Left colon (tissue), 2 donors: ENCODE results near the gene LILRA6. TPM values are rescaled to one million over a fixed set of nuclear protein-coding genes. Genes with fewer than 3 reads are reported as not detected.
"Not testable (repeated sequence)": the region's sequence is repeated elsewhere in the genome, so short reads cannot be mapped to it uniquely, and the experiment has no call there.

ENCODE experiments used
- ATAC-seq: fragments of 200-7000 bp; cut with Tn5 transposase; one replicate; pipeline ENCODE4 v1.9.1; 2020; ENCODE audit warnings: mild to moderate bottlenecking, moderate library complexity
- DNase-seq, 2 donors: peaks; one replicate each; pipeline ENCODE4 v3.0.0-alpha.2; 2020
- intact Hi-C, 2 donors: fragments of 100-400 bp; cut with DNase I in 1 of 2; cut with micrococcal nuclease in 1 of 2; formaldehyde crosslinking; loops; one replicate each; pipeline versions ENCODE4 v1.11.2 to v1.14.0; 2022; cut with DNase I, micrococcal nuclease
- total RNA-seq, 2 donors: library from RNA; stranded (reverse); fragmentation: NEBNext Ultra II Directional; extraction: Animal tissue kit (Norgen Biotek cat#: 25700); gene quantifications; one replicate each; pipeline ENCODE4 v1.2.1, GENCODE V29; 2021
- donor health status: DM: no; HTN: no; CAD: no.
- donor health status: DM: yes; HTN: yes; CAD: no.

Gene LILRA6
- total RNA-seq, 2 donors from 2014 or later = 0.55 to 1.1 TPM

GRCh38 chr19:54271587-54271986 is 29.0 kb upstream of the LILRA6 start:
- DNase-seq, intact Hi-C loops, ATAC-seq: not testable (repeated sequence)

GRCh38 chr19:54271106-54271505 is 28.5 kb upstream of the LILRA6 start:
- ATAC-seq = no peak
- no peak for DNase-seq
- intact Hi-C loops = no loop called here

- intact Hi-C loops = no loop called here
- no peak for ATAC-seq
- DNase-seq = no peak
Measured at GRCh38 chr19:54268936-54269335, 26.3 kb upstream of the LILRA6 start.

- ATAC-seq (peak; percentile 71), DNase-seq (peak in 1 of 2 donors; percentile 88)
- intact Hi-C loops = no loop called here
Measured at GRCh38 chr19:54266133-54266532, 23.5 kb upstream of the LILRA6 start.

- no peak for ATAC-seq
- intact Hi-C loops = no loop called here
- DNase-seq = no peak
Measured at GRCh38 chr19:54262470-54262869, 19.9 kb upstream of the LILRA6 start.

- no peak for DNase-seq
- intact Hi-C loops = no loop called here
Measured at GRCh38 chr19:54262066-54262465, 19.5 kb upstream of the LILRA6 start.

GRCh38 chr19:54257116-54257480 is 14.5 kb upstream of the LILRA6 start, which contains the start of gene LILRB5:
LILRB5 (minus strand) TSS chr19:54257273; CDS start chr19:54257193, 80 bp downstream.
- intact Hi-C loops = no loop called here
- DNase-seq = no peak
- ATAC-seq = no peak

More at GRCh38 chr19:54262066-54262465, 19.5 kb upstream of the LILRA6 start:
- ATAC-seq = no peak

- intact Hi-C loops = no loop called here
- no peak for DNase-seq
- ATAC-seq = no peak
Measured at GRCh38 chr19:54256250-54257115, 13.9 kb upstream of the LILRA6 start.

GRCh38 chr19:54255105-54255775 is 12.7 kb upstream of the LILRA6 start:
- intact Hi-C loops = no loop called here
- DNase-seq (no peak), ATAC-seq (no peak)

GRCh38 chr19:54254195-54254906 is 11.8 kb upstream of the LILRA6 start:
- intact Hi-C loops = no loop called here
- DNase-seq (no peak), ATAC-seq (no peak)

GRCh38 chr19:54253331-54254194 is 11.0 kb upstream of the LILRA6 start:
- no peak for ATAC-seq
- intact Hi-C loops = no loop called here
- DNase-seq = no peak

- intact Hi-C loops = no loop called here
- no peak for DNase-seq
- ATAC-seq = no peak
Measured at GRCh38 chr19:54252845-54253244, 10.3 kb upstream of the LILRA6 start.

GRCh38 chr19:54252243-54252642 is 9.7 kb upstream of the LILRA6 start:
- intact Hi-C loops = no loop called here
- no peak for DNase-seq
- no peak for ATAC-seq

GRCh38 chr19:54248016-54248601 is 5.5 kb upstream of the LILRA6 start:
- intact Hi-C loops = no loop called here
- DNase-seq (no peak), ATAC-seq (peak; percentile 20)

- ATAC-seq (no peak), DNase-seq (no peak)
- intact Hi-C loops = no loop called here
Measured at GRCh38 chr19:54247106-54247930, 4.7 kb upstream of the LILRA6 start.

- intact Hi-C loops = loop anchor here in 1 of 2 donors (2.0 kb wide), 1 partner anchor 23 kb away; the partner anchor contains the start of gene LILRB3
- DNase-seq (no peak), ATAC-seq (no peak)
Measured at GRCh38 chr19:54245936-54246335, 3.3 kb upstream of the LILRA6 start.

- DNase-seq, ATAC-seq: not testable (repeated sequence)
- intact Hi-C loops = loop anchor here in 1 of 2 donors (2.0 kb wide), 1 partner anchor 21 kb away; the partner anchor contains the start of gene LILRB3
Measured at GRCh38 chr19:54243809-54244208, 1.2 kb upstream of the LILRA6 start.
